K562 (cell line): Measurements from ENCODE around the gene SHC1. TPM values are rescaled to one million over a fixed set of nuclear protein-coding genes. Genes with fewer than 3 reads are reported as not detected.

Source experiments
- CBX3 ChIP-seq, 2 experiments: IDR thresholded peaks; 1 replicate in 1 of 2; 2 replicates in 1 of 2; pipeline ENCODE4 v1.6.1; 2012; ENCODE audit warnings: inconsistent platforms in 2 of 2, low read length in 2 of 2, borderline replicate concordance in 1 of 2, control low read depth in 1 of 2
- CHCHD3 ChIP-seq: fragments of 250-450 bp; sonication (Bioruptor Pico); IDR thresholded peaks from 2 replicates; pipeline ENCODE4 v2.1.2; 2022; ENCODE audit warnings: mild to moderate bottlenecking
- HDAC3 ChIP-seq: fragments of 450-650 bp; IDR thresholded peaks from 2 replicates; pipeline ENCODE4 v1.6.1; 2018; ENCODE audit warnings: borderline replicate concordance, mild to moderate bottlenecking, moderate library complexity; ENCODE audit not compliant: partially characterized antibody
- NRF1 ChIP-seq, 2 experiments: fragments of 450-650 bp; IDR thresholded peaks in 1 of 2; conservative IDR thresholded peaks in 1 of 2; 2 replicates each; pipeline ENCODE4 v1.6.1; 2014; ENCODE audit warnings: mild to moderate bottlenecking in 2 of 2
- PRPF4 ChIP-seq: fragments of 200-400 bp; formaldehyde crosslinking; IDR thresholded peaks from one replicate; pipeline ENCODE4 v1.6.1; 2017; ENCODE audit warnings: low read length, low read depth, mild to moderate bottlenecking; ENCODE audit not compliant: insufficient read depth, poor library complexity, severe bottlenecking
- polyA plus RNA-seq, 8 experiments: library from polyadenylated mRNA; depleted of rRNA in 4 of 8; stranded (reverse) in 5 of 8; unstranded in 3 of 8; fragments of >200 nt; fragmentation: Nextera tagmentation in 2 of 8; fragmentation: Illumina TruSeq in 1 of 8; extraction: Ambion mirVana in 2 of 8; extraction: Trizol in 1 of 8; gene quantifications; 2 replicates each; pipeline versions ENCODE4 v1.2.1 to v1.2.3, GENCODE V29; 2011 to 2014; ENCODE audit warnings: inconsistent platforms in 1 of 8, missing spikeins in 1 of 8
- total RNA-seq, 7 experiments: library from RNA; depleted of rRNA in 6 of 7; stranded (reverse); fragments of >200 nt in 6 of 7; fragmentation: Illumina TruSeq in 2 of 7; extraction: Trizol in 2 of 7; gene quantifications; 2 replicates each; pipeline versions ENCODE4 v1.2.1 to v1.2.3, GENCODE V29; 2011 to 2021; ENCODE audit warnings: low replicate concordance in 1 of 7
- TF ChIP-seq, protein P1 (sequence below), 2 experiments: IDR thresholded peaks; 2 replicates each; pipeline ENCODE4 v1.6.1; 2012; ENCODE audit warnings: improper control_type of control experiment in 2 of 2, low read depth in 2 of 2, low read length in 2 of 2, borderline replicate concordance in 1 of 2
- TF ChIP-seq, protein P2 (sequence below): sonication (generic); formaldehyde crosslinking; IDR thresholded peaks from 2 replicates; pipeline ENCODE4 v1.8.1; 2023; ENCODE audit warnings: mild to moderate bottlenecking, missing genetic modification reagents
- TF ChIP-seq, protein P3 (sequence below): sonication (generic); formaldehyde crosslinking; IDR thresholded peaks from 2 replicates; pipeline ENCODE4 v1.8.0; 2022; ENCODE audit warnings: mild to moderate bottlenecking, missing genetic modification reagents
- TF ChIP-seq, protein P4 (sequence below): sonication (generic); formaldehyde crosslinking; IDR thresholded peaks from 2 replicates; pipeline ENCODE4 v1.8.1; 2023; ENCODE audit warnings: mild to moderate bottlenecking, missing genetic modification reagents
- TF ChIP-seq, protein P5 (sequence below): sonication (generic); formaldehyde crosslinking; IDR thresholded peaks from 2 replicates; pipeline ENCODE4 v1.8.1; 2022; ENCODE audit warnings: missing genetic modification reagents
- TF ChIP-seq, protein P6 (sequence below): fragments of 250-450 bp; sonication (Bioruptor Pico); IDR thresholded peaks from 2 replicates; pipeline ENCODE4 v1.6.1; 2021; ENCODE audit warnings: mild to moderate bottlenecking

The SHC1 gene
- total and polyA plus RNA-seq, 9 of the 15 experiments (the other 6 are each of a cell fraction or from before 2014, with no cell fraction given): 4.1 to 113 (median 51.9) TPM

DNA sequence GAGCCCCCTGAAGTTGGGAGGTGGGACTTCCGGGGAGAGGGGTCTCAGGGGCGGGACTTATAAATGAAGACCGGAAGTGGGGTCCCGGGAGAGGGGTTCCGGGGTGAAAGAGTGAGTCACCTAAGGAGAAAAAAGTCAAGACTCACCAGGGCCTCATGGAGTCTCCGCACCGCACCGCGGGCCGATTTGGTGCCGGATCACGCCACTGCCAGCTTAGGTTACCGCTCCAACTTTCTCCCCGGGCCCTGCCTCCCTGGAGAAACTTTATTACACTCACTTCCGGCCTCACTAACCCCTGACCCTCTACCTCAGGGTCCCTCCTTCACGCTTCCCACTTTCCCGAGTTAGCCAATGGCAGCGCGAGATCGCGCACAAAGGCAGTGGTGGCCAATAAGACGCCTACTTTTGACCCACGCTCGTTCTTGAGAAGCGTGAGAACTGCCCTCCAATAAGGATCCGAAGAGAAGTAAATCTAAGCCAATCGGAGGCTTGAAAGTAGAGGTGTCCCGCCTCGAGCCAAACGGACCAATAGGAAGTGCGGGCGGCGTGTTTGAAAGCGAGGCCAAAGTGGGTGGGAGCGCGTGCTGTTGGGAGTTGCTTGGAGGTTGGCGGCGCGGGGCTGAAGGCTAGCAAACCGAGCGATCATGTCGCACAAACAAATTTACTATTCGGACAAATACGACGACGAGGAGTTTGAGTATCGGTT is 3.7 kb upstream of the SHC1 start, which contains the start of gene CKS1B (continued):
- TF ChIP-seq, protein P1, sequence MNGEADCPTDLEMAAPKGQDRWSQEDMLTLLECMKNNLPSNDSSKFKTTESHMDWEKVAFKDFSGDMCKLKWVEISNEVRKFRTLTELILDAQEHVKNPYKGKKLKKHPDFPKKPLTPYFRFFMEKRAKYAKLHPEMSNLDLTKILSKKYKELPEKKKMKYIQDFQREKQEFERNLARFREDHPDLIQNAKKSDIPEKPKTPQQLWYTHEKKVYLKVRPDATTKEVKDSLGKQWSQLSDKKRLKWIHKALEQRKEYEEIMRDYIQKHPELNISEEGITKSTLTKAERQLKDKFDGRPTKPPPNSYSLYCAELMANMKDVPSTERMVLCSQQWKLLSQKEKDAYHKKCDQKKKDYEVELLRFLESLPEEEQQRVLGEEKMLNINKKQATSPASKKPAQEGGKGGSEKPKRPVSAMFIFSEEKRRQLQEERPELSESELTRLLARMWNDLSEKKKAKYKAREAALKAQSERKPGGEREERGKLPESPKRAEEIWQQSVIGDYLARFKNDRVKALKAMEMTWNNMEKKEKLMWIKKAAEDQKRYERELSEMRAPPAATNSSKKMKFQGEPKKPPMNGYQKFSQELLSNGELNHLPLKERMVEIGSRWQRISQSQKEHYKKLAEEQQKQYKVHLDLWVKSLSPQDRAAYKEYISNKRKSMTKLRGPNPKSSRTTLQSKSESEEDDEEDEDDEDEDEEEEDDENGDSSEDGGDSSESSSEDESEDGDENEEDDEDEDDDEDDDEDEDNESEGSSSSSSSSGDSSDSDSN (IDR thresholded peaks at IDR 0.05; ENCODE audit: borderline replicate concordance in 1 of 2, low read depth in 2 of 2, low read length in 2 of 2): no peak
- TF ChIP-seq NRF1 (conservative IDR thresholded peaks at IDR 0.05 in 1 of 2, IDR thresholded peaks at IDR 0.05 in 1 of 2) (no peak), HDAC3 (no peak), PRPF4 (no peak), CBX3 (IDR thresholded peaks at IDR 0.05; ENCODE audit: borderline replicate concordance in 1 of 2, low read length in 2 of 2) (no peak; a peak in 2 of 3 replicates), CHCHD3 (CRISPR knock-in tag) (no peak)
- TF ChIP-seq, protein P2, sequence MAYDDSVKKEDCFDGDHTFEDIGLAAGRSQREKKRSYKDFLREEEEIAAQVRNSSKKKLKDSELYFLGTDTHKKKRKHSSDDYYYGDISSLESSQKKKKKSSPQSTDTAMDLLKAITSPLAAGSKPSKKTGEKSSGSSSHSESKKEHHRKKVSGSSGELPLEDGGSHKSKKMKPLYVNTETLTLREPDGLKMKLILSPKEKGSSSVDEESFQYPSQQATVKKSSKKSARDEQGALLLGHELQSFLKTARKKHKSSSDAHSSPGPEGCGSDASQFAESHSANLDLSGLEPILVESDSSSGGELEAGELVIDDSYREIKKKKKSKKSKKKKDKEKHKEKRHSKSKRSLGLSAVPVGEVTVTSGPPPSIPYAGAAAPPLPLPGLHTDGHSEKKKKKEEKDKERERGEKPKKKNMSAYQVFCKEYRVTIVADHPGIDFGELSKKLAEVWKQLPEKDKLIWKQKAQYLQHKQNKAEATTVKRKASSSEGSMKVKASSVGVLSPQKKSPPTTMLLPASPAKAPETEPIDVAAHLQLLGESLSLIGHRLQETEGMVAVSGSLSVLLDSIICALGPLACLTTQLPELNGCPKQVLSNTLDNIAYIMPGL (CRISPR knock-in tag): 0 out of 2 replicates have a peak, but pooled peaks have one; percentile 22
- TF ChIP-seq, protein P3, sequence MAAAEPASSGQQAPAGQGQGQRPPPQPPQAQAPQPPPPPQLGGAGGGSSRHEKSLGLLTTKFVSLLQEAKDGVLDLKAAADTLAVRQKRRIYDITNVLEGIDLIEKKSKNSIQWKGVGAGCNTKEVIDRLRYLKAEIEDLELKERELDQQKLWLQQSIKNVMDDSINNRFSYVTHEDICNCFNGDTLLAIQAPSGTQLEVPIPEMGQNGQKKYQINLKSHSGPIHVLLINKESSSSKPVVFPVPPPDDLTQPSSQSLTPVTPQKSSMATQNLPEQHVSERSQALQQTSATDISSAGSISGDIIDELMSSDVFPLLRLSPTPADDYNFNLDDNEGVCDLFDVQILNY (CRISPR knock-in tag): peak; percentile 84; the same call in 1 of the 2 replicates
- TF ChIP-seq, protein P4, sequence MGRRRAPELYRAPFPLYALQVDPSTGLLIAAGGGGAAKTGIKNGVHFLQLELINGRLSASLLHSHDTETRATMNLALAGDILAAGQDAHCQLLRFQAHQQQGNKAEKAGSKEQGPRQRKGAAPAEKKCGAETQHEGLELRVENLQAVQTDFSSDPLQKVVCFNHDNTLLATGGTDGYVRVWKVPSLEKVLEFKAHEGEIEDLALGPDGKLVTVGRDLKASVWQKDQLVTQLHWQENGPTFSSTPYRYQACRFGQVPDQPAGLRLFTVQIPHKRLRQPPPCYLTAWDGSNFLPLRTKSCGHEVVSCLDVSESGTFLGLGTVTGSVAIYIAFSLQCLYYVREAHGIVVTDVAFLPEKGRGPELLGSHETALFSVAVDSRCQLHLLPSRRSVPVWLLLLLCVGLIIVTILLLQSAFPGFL (CRISPR knock-in tag): no peak
- TF ChIP-seq, protein P5, sequence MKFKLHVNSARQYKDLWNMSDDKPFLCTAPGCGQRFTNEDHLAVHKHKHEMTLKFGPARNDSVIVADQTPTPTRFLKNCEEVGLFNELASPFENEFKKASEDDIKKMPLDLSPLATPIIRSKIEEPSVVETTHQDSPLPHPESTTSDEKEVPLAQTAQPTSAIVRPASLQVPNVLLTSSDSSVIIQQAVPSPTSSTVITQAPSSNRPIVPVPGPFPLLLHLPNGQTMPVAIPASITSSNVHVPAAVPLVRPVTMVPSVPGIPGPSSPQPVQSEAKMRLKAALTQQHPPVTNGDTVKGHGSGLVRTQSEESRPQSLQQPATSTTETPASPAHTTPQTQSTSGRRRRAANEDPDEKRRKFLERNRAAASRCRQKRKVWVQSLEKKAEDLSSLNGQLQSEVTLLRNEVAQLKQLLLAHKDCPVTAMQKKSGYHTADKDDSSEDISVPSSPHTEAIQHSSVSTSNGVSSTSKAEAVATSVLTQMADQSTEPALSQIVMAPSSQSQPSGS (CRISPR knock-in tag): no peak
- TF ChIP-seq, protein P6, sequence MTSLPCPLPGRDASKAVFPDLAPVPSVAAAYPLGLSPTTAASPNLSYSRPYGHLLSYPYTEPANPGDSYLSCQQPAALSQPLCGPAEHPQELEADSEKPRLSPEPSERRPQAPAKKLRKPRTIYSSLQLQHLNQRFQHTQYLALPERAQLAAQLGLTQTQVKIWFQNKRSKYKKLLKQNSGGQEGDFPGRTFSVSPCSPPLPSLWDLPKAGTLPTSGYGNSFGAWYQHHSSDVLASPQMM (CRISPR knock-in tag): no peak
